Fibroblast of mammary gland (primary cell): ENCODE results near the gene ARHGEF10L.

ENCODE experiments used
- DNase-seq: peaks from one replicate; pipeline ENCODE4 v3.0.0-alpha.2; 2010; ENCODE audit warnings: low read depth
- H3K4me3 ChIP-seq: 2 replicates; pipeline ENCODE4 v1.5.1; 2011; ENCODE audit warnings: low read depth, mild to moderate bottlenecking, low read length, moderate library complexity; ENCODE audit not compliant: control insufficient read depth
- TF ChIP-seq, protein P1 (sequence below): conservative IDR thresholded peaks from 2 replicates; pipeline ENCODE4 v1.5.1; 2011; ENCODE audit warnings: low read depth, low read length, inconsistent platforms; ENCODE audit not compliant: control insufficient read depth, insufficient read depth

Gene ARHGEF10L

DNA sequence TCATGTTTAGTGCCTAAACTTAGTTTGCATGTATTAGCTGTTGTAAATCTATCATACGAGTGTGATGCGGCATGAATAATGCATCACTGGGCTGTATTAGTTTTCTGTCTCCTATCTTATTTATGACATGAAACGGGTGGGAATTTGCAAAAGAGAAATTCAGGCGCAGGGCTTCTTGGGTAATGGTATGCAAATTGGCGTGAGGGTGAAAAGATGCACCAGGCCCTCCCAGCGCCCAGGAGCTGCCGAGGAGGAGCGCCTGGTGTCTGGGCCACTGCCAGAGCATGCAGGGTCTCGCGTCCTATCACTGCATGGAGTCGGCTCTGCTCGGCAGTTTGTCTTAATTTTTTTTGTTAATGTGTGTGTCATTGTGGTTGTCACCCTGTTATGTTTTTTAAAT, 132.7 kb downstream of the ARHGEF10L start:
- no peak for DNase-seq
- H3K4me3 ChIP-seq: no peak overlapping the region
- TF ChIP-seq, protein P1, sequence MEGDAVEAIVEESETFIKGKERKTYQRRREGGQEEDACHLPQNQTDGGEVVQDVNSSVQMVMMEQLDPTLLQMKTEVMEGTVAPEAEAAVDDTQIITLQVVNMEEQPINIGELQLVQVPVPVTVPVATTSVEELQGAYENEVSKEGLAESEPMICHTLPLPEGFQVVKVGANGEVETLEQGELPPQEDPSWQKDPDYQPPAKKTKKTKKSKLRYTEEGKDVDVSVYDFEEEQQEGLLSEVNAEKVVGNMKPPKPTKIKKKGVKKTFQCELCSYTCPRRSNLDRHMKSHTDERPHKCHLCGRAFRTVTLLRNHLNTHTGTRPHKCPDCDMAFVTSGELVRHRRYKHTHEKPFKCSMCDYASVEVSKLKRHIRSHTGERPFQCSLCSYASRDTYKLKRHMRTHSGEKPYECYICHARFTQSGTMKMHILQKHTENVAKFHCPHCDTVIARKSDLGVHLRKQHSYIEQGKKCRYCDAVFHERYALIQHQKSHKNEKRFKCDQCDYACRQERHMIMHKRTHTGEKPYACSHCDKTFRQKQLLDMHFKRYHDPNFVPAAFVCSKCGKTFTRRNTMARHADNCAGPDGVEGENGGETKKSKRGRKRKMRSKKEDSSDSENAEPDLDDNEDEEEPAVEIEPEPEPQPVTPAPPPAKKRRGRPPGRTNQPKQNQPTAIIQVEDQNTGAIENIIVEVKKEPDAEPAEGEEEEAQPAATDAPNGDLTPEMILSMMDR: no peak

DNA sequence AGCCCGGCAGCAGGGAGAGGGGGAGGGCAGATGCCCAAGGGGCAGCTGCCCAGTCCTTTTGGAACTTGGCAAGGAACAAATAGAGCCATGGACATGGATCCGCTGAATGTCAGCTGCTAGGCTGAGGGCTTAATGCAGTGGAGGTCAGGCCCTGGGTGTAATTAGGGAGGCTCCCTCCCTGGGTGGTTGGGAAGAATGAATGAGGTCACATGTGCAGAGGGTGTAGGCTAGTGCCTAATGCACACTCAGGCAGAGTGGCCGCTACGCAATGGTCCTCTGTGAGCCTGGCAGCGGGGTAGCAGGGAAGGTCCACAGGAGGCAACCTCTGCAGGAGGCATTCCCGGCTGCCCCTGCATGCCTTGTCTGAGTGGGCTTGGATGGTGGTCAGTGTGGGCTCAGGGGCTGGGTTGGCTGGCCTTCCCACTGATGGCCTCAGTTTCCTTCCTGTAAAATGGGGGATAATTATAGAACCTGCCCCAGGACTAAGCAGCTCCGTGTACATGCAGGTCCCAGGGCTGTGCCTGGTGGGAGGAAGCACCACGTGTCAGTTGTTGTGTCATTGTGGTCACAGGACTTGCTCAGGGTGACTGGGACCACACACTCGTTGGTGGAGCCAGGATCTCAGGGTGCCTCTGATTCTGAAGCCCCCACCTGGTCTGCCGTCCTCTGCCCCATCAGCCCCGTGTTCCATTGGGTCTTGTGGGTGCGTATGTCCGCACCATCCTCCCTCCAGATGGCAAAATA, 134.0 kb downstream of the ARHGEF10L start:
- no peak for DNase-seq
- TF ChIP-seq, protein P1: no peak

DNA sequence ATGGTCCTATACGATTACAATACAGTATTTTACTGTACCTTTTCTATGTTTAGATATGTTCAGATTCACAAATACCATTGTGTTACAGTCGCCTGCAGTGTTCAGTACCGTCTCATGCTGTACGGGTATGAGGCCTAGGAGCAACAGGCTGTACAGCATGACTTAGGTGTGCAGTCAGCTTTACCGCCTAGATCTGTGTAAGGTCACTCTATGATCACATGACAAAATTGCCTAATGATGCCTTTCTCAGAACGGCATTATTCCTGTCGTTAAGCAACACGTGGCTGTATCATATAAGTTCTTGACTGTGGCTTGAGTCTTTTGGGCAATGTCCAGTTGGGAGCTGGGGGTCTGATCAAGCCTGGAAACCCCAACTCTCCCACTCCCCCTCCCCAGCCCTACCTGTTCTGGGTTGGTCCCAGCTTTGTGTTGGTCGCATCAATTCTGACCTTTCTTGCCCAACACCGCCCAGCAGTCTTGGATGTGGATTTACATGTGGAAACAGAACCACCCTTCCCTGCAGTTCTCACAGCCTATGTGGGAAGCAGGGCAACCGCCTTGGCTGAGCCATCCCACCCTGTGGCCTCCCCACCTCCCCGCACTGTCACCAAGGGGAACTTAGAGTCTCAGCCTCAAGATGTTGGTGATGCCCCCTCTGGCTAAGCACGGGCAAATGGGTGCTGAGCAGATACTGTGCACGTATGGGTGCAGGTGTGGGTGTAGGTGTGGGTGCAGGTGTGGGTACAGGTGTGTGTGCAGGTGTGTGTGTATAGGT, 135.4 kb downstream of the ARHGEF10L start:
- TF ChIP-seq, protein P1: no peak
- no peak overlapping the region for H3K4me3 ChIP-seq
- peak; percentile 10 for DNase-seq

More for the DNA sequence above, 134.0 kb downstream of the ARHGEF10L start:
- H3K4me3 ChIP-seq: no peak overlapping the region

DNA sequence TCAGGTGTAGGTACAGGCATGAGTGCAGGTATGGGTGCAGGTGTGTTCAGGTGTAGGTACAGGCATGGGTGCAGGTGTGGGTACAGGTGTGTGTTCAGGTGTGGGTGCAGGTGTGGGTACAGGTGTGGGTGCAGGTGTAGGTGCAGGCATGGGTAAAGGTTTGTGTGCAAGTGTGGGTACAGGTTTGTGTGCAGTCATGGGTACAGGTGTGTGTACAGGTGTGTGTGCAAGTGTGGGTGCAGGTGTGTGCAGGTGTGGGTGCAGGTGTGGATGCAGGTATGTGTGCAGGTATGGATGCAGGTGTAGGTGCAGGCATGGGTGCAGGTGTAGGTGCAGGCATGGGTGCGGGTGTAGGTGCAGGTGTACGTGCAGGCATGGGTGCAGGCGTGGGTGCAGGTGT, 136.2 kb downstream of the ARHGEF10L start:
- peak; percentile 7 for DNase-seq
- H3K4me3 ChIP-seq: no peak overlapping the region
- TF ChIP-seq, protein P1: no peak

DNA sequence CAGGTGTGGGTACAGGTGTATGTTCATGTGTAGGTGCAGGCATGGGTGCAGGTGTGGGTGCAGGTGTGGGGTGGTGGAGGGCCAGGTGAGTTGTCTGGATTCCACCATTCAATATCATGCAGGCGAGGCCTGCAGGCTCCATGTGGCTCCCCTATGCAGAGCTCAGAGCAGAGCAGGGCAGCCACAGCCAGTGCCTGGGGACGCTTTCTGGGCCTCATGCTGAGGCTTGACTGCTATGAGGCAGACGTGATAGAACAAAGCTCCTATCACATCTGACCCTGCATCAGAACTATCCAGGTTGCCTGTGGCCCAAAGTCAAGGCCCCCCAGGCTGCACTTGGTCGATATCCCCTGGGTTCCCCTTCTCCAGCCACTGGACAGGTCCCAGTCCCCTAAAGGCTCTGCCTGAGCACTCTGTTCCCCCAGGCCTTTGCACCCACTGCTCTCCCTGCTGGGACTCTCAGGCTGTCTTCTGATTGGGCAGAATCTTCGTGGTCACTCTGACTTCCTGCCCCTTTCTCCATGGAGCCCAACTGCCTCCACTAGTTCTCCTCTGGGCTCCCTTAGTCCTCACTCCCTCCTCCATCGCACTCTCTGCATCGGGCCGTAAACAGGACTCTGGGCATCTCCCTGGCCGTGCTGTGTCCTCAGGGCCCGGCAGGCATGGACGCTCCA, 137.0 kb downstream of the ARHGEF10L start:
- no peak for DNase-seq
- TF ChIP-seq, protein P1: no peak
- H3K4me3 ChIP-seq: no peak overlapping the region

DNA sequence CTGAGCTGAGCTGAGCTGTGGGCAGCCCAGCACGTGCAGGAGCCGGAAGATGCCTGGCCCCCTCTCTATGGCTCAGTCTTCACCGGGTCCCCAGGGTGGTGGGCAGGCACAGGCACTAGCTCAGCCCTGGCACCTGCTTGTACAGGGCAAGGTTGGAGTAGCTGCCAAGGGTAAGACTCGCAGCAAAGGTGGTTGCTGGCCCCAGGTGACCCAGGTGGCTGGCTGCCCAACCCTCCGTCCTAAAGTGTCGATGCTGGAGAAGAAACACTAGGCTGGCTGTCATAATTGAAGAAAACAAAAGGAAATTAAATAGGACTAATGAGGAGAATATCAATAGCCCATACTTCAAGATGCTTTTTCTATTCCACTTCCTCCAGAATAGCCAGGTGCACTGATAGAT, 138.5 kb downstream of the ARHGEF10L start:
- H3K4me3 ChIP-seq: no peak overlapping the region
- no peak for DNase-seq
- TF ChIP-seq, protein P1: no peak
